ENCODE data around the gene MBD6.

GRCh38 chr12:57516617-57517153, 5.9 kb upstream of the MBD6 start:
- TF ChIP-seq PKNOX1 (IDR thresholded peaks at IDR 0.05) (no peak), FOXA1 (IDR thresholded peaks at IDR 0.05) (no peak), SP1 (IDR thresholded peaks at IDR 0.05) (no peak)

All from HEK293T (cell line).